Stimulated activated naive B cell treated with anti-CD40 and anti-IgM and Interleukin-4, amounts not matched to agents 10 μg/mL and 1 μg/mL and 100 μg/mL, for 72 hours (primary cell): ENCODE results near the gene TMEM39A.

ENCODE experiments used
- ATAC-seq, 2 donors: fragments of 150-1000 bp; cut with Tn5 transposase; replicated peaks; 2 replicates each; pipeline ENCODE4 v1.10.0; 2021; ENCODE audit warnings: moderate library complexity in 1 of 2
- DNase-seq: peaks from one replicate; pipeline ENCODE4 v3.0.0; 2021
- H3K27ac Mint-ChIP-seq: one replicate; pipeline ENCODE4 v1.8.0; 2022; ENCODE audit warnings: mild to moderate bottlenecking, mixed read lengths
- H3K27me3 Mint-ChIP-seq, 2 donors: one replicate each; pipeline ENCODE4 v1.8.0; 2022; ENCODE audit warnings: mixed read lengths in 2 of 2
- H3K36me3 Mint-ChIP-seq, 2 donors: one replicate each; pipeline ENCODE4 v1.8.0; 2022; ENCODE audit warnings: mixed read lengths in 2 of 2, mild to moderate bottlenecking in 1 of 2
- H3K4me1 Mint-ChIP-seq, 2 donors: one replicate each; pipeline ENCODE4 v1.8.0; 2022; ENCODE audit warnings: mixed read lengths in 2 of 2, mild to moderate bottlenecking in 1 of 2
- H3K4me3 Mint-ChIP-seq, 2 donors: one replicate each; pipeline ENCODE4 v1.8.0; 2022; ENCODE audit warnings: mild to moderate bottlenecking in 2 of 2, mixed read lengths in 2 of 2, moderate library complexity in 1 of 2
- H3K9me3 Mint-ChIP-seq, 2 donors: one replicate each; pipeline ENCODE4 v1.8.0; 2022; ENCODE audit warnings: mixed read lengths in 2 of 2, mild to moderate bottlenecking in 1 of 2

TMEM39A gene, protein sequence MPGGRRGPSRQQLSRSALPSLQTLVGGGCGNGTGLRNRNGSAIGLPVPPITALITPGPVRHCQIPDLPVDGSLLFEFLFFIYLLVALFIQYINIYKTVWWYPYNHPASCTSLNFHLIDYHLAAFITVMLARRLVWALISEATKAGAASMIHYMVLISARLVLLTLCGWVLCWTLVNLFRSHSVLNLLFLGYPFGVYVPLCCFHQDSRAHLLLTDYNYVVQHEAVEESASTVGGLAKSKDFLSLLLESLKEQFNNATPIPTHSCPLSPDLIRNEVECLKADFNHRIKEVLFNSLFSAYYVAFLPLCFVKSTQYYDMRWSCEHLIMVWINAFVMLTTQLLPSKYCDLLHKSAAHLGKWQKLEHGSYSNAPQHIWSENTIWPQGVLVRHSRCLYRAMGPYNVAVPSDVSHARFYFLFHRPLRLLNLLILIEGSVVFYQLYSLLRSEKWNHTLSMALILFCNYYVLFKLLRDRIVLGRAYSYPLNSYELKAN

GRCh38 chr3:119463171-119464169 lies at the start of gene TMEM39A:
Gene TMEM39A (minus strand): TSS chr3:119463615. CDS start chr3:119462074, 1,541 bp downstream.
- Mint-ChIP-seq H3K4me1 (peaks cover 16 to 37% of the 10 kb centered on the region in 2 donors), H3K4me3 (peak within 1 kb of the TSS; percentile 91 to 97), H3K36me3 (peaks cover 13 to 24% of the 10 kb centered on the region in 2 donors), H3K27me3 (no peaks in the 10 kb centered on the region), H3K9me3 (peaks cover 2 to 3% of the 10 kb centered on the region in 2 donors), H3K27ac (peak within 1 kb of the TSS; percentile 93)
- DNase-seq = peak; percentile 99
- peak; percentile 93 to 96 for ATAC-seq

GRCh38 chr3:119510690-119511089 lies 47.3 kb upstream of the TMEM39A start:
- ATAC-seq (no peak), DNase-seq (no peak)
- no peaks in the 10 kb centered on the region for H3K9me3 Mint-ChIP-seq
- peaks cover 42 to 50% of the 10 kb centered on the region in 2 donors for H3K36me3 Mint-ChIP-seq
- H3K27me3 Mint-ChIP-seq = no peaks in the 10 kb centered on the region
- H3K27ac Mint-ChIP-seq = no peak overlapping the region
- no peak overlapping the region for H3K4me3 Mint-ChIP-seq
- H3K4me1 Mint-ChIP-seq = peaks cover 12 to 25% of the 10 kb centered on the region in 2 donors

DNA sequence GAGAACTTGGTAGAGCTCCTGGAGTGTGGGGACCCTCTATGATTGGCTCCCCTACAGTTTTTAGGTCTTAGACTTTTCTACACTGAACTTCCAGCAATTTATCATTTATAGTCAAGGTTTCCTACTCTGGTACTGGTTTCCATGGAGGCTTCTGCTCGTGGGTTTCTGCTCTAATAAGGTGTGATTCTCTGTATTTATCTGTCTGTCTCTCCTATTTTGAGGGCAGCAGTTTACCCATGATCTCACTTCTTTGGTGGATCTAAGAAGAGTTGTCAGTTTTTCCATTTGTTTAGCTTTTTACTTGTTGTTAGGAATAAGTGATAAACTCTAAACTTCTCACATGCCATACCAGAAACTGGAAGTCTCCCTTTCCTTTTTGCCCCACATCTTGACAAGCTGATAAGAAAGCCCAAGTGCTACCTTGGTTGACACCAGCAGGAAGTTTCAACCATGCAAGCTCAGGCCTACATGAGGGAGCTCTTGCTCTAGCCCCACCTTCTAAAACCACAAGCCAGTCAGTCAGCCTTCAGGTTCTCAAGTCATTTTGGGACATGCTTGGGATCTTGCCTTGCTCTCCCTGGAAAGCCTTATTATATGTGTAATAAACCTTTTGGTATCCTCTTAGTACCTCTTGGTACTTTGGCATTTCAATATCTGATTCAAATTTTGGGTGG lies 44.9 kb upstream of the TMEM39A start:
- H3K27me3 Mint-ChIP-seq = no peaks in the 10 kb centered on the region
- peaks cover 15 to 25% of the 10 kb centered on the region in 2 donors for H3K4me1 Mint-ChIP-seq
- H3K4me3 Mint-ChIP-seq = no peak overlapping the region
- H3K36me3 Mint-ChIP-seq = peaks cover 38 to 50% of the 10 kb centered on the region in 2 donors
- peak in 1 of 2 donors; percentile 34 for ATAC-seq
- no peaks in the 10 kb centered on the region for H3K9me3 Mint-ChIP-seq
- DNase-seq = no peak
- H3K27ac Mint-ChIP-seq = peak overlapping the region; percentile 20

- no peak overlapping the region for H3K27ac Mint-ChIP-seq
- peaks cover 15 to 25% of the 10 kb centered on the region in 2 donors for H3K4me1 Mint-ChIP-seq
- no peaks in the 10 kb centered on the region for H3K9me3 Mint-ChIP-seq
- ATAC-seq = no peak
- peaks cover 35 to 43% of the 10 kb centered on the region in 2 donors for H3K36me3 Mint-ChIP-seq
- no peak overlapping the region for H3K4me3 Mint-ChIP-seq
- no peaks in the 10 kb centered on the region for H3K27me3 Mint-ChIP-seq
- DNase-seq = no peak
These were observed 44.0 kb upstream of the TMEM39A start for GRCh38 chr3:119507404-119507803.

GRCh38 chr3:119506631-119507030 lies 43.2 kb upstream of the TMEM39A start:
- Mint-ChIP-seq H3K36me3 (peaks cover 37 to 43% of the 10 kb centered on the region in 2 donors), H3K27ac (no peak overlapping the region), H3K4me3 (peak overlapping the region; percentile 7 to 15), H3K9me3 (no peaks in the 10 kb centered on the region), H3K4me1 (peaks cover 16 to 25% of the 10 kb centered on the region in 2 donors), H3K27me3 (no peaks in the 10 kb centered on the region)
- DNase-seq (no peak), ATAC-seq (no peak)

- DNase-seq = no peak
- H3K27me3 Mint-ChIP-seq = no peaks in the 10 kb centered on the region
- no peak for ATAC-seq
- peaks cover 23 to 40% of the 10 kb centered on the region in 2 donors for H3K36me3 Mint-ChIP-seq
- no peak overlapping the region for H3K27ac Mint-ChIP-seq
- H3K9me3 Mint-ChIP-seq = no peaks in the 10 kb centered on the region
- H3K4me3 Mint-ChIP-seq = peak overlapping the region; percentile 23 to 73
- peaks cover 24 to 32% of the 10 kb centered on the region in 2 donors for H3K4me1 Mint-ChIP-seq
These were observed 37.5 kb upstream of the TMEM39A start for GRCh38 chr3:119500901-119501300.

- no peaks in the 10 kb centered on the region for H3K9me3 Mint-ChIP-seq
- H3K27ac Mint-ChIP-seq = peak overlapping the region; percentile 65
- no peak for ATAC-seq
- no peak for DNase-seq
- peaks cover 25 to 43% of the 10 kb centered on the region in 2 donors for H3K36me3 Mint-ChIP-seq
- no peaks in the 10 kb centered on the region for H3K27me3 Mint-ChIP-seq
- peak overlapping the region; percentile 23 to 73 for H3K4me3 Mint-ChIP-seq
- peaks cover 24 to 32% of the 10 kb centered on the region in 2 donors for H3K4me1 Mint-ChIP-seq
These were observed 36.9 kb upstream of the TMEM39A start for GRCh38 chr3:119500265-119500664.

GRCh38 chr3:119498186-119499011 lies 35.0 kb upstream of the TMEM39A start, which contains the start of gene TIMMDC1:
Gene TIMMDC1 (plus strand): TSS chr3:119498547. CDS start chr3:119498734, 187 bp downstream.
- DNase-seq (peak; percentile 98), ATAC-seq (peak; percentile 98 to 99)
- Mint-ChIP-seq H3K9me3 (no peaks in the 10 kb centered on the region), H3K4me1 (peaks cover 21 to 34% of the 10 kb centered on the region in 2 donors), H3K4me3 (peak within 1 kb of the TSS; percentile 98 to 99), H3K36me3 (peaks cover 19 to 38% of the 10 kb centered on the region in 2 donors), H3K27ac (peak within 1 kb of the TSS; percentile 99), H3K27me3 (no peaks in the 10 kb centered on the region)

DNA sequence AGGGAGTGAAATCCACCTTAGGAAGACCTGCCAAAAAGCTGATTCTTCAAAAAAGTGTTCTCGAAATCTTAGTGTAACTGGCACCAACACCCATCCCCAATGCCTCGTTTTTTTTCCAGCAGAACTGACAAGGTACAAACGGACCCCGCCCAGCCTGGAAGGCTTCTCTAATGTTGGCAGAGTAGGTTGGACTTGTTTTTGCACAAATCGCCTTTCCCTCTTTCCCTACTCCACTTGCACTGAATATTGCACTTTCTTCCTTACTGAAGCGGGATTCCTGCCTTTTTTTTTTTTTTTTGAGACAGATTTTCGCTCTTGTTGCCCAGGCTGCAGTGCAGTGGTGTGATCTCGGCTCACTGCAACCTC lies 34.4 kb upstream of the TMEM39A start:
- peaks cover 22 to 41% of the 10 kb centered on the region in 2 donors for H3K36me3 Mint-ChIP-seq
- H3K4me3 Mint-ChIP-seq = peak overlapping the region; percentile 98 to 99
- peaks cover 21 to 40% of the 10 kb centered on the region in 2 donors for H3K4me1 Mint-ChIP-seq
- ATAC-seq = peak; percentile 26 to 27
- H3K27ac Mint-ChIP-seq = peak overlapping the region; percentile 99
- no peaks in the 10 kb centered on the region for H3K27me3 Mint-ChIP-seq
- no peaks in the 10 kb centered on the region for H3K9me3 Mint-ChIP-seq
- DNase-seq = no peak

DNA sequence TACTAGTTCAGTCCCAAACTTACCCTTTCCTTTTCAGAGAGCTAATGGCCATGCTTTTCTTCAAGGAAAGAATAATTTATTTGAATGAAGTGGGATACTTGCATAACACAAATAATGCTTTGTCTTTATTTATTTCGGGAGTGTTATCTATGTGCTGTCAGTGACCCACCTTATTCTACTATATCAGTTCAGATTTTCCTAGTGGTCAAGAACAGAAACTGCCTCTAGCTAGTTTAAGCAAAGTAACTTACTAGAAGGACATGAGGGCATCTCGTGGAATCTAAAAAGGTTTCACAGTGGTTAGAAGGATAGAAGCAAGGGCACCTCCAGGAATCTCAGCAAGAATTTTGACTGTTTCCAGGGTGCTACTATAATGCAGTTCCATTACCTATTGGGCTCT lies 31.2 kb upstream of the TMEM39A start:
- peaks cover 13 to 34% of the 10 kb centered on the region in 2 donors for H3K4me1 Mint-ChIP-seq
- peaks cover 32 to 55% of the 10 kb centered on the region in 2 donors for H3K36me3 Mint-ChIP-seq
- DNase-seq (no peak), ATAC-seq (no peak)
- H3K27ac Mint-ChIP-seq = no peak overlapping the region
- no peaks in the 10 kb centered on the region for H3K9me3 Mint-ChIP-seq
- H3K4me3 Mint-ChIP-seq = no peak overlapping the region
- H3K27me3 Mint-ChIP-seq = no peaks in the 10 kb centered on the region

DNA sequence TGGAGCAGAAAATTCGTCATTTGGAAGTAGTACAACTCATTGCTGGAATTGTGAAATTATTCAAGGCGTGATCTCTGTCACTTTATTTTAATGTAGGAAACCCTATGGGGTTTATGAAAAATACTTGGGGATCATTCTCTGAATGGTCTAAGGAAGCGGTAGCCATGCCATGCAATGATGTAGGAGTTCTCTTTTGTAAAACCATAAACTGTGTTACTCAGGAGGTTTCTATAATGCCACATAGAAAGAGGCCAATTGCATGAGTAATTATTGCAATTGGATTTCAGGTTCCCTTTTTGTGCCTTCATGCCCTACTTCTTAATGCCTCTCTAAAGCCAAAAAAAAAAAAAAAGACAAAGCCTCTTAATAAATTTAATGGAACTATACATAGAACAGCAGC lies 29.4 kb upstream of the TMEM39A start:
- DNase-seq (no peak), ATAC-seq (peak; percentile 31 to 56)
- Mint-ChIP-seq H3K36me3 (peaks cover 23 to 52% of the 10 kb centered on the region in 2 donors), H3K9me3 (no peaks in the 10 kb centered on the region), H3K27ac (no peak overlapping the region), H3K4me3 (no peak overlapping the region), H3K27me3 (no peaks in the 10 kb centered on the region), H3K4me1 (peaks cover 13 to 30% of the 10 kb centered on the region in 2 donors)

GRCh38 chr3:119492128-119492527 lies 28.7 kb upstream of the TMEM39A start:
- Mint-ChIP-seq H3K27me3 (no peaks in the 10 kb centered on the region), H3K27ac (no peak overlapping the region), H3K9me3 (no peaks in the 10 kb centered on the region), H3K4me1 (peaks cover 10 to 23% of the 10 kb centered on the region in 2 donors), H3K36me3 (peaks cover 23 to 52% of the 10 kb centered on the region in 2 donors), H3K4me3 (no peak overlapping the region)
- DNase-seq = no peak
- no peak for ATAC-seq

- ATAC-seq = no peak
- no peak overlapping the region for H3K4me3 Mint-ChIP-seq
- no peaks in the 10 kb centered on the region for H3K9me3 Mint-ChIP-seq
- peaks cover 24 to 54% of the 10 kb centered on the region in 2 donors for H3K36me3 Mint-ChIP-seq
- no peaks in the 10 kb centered on the region for H3K27me3 Mint-ChIP-seq
- peaks cover 3 to 15% of the 10 kb centered on the region in 2 donors for H3K4me1 Mint-ChIP-seq
- DNase-seq = no peak
- H3K27ac Mint-ChIP-seq = no peak overlapping the region
These were observed 26.7 kb upstream of the TMEM39A start for GRCh38 chr3:119490153-119490552.
